NCI-H2029 (cell line): Measurements from ENCODE around the gene GIPC3.
"Not testable (repeated sequence)": the region's sequence is repeated elsewhere in the genome, so short reads cannot be mapped to it uniquely, and the experiment has no call there.

ENCODE experiments used
- DNase-seq: peaks from one replicate; lab custom pipeline; 2025; lab: John Stamatoyannopoulos, UW

The GIPC3 gene

DNA sequence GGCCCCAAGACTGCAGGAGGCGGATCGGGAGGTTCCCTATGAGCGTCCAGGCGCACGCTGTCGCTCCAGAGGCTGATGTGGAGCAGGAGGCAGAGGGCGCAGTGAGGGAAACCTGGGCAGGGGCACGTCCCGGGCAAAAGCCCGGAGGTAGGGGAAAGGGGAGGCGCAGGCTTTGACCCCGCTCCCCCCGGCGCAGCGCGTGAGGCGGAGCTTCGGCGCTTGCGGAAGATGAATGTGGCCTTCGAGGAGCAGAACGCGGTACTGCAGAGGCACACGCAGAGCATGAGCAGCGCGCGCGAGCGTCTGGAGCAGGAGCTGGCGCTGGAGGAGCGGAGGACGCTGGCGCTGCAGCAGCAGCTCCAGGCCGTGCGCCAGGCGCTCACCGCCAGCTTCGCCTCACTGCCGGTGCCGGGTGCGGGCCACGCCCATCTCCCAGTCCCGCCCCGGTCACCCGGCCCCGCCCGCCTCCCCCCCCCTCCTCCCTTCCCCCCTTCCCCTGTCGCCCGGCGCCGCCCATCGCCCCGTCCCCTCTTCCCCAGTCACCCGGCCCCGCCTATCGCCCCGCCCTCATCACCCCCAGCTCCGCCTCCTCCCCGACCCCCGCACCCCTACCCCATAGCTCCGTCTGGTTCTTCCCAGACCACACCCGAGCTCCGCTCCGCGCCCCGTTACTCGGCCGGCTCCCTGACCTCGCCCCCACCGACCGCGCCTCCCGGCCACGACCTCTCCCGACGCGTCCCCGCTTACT is 8.4 kb upstream of the GIPC3 start:
- no peak for DNase-seq

DNA sequence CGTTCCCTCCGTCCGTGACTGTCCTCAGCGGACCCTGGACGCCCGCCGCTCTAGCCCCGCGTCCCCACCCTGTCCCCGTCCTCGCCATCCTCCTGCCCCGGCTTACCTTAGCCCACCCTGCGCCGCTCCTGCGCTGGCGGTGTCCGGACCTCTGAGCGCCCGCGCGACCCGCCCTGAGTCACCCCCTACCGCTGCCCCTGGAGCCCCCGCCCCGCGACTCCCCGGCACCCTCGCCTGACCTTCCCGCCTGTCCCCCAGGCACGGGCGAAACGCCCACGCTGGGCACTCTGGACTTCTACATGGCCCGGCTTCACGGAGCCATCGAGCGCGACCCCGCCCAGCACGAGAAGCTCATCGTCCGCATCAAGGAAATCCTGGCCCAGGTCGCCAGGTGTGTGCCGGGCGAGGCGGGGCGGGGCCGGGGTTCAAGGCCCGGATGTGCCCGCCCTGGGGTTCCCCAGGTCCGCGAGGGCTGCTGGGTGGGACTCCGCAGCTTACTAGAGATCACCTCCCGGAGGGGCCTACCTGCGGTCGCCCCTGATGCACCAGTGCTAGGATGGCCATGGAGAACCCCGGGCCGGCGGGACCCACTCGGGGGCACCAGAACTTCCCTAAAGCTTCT is 7.4 kb upstream of the GIPC3 start:
- DNase-seq: no peak

DNA sequence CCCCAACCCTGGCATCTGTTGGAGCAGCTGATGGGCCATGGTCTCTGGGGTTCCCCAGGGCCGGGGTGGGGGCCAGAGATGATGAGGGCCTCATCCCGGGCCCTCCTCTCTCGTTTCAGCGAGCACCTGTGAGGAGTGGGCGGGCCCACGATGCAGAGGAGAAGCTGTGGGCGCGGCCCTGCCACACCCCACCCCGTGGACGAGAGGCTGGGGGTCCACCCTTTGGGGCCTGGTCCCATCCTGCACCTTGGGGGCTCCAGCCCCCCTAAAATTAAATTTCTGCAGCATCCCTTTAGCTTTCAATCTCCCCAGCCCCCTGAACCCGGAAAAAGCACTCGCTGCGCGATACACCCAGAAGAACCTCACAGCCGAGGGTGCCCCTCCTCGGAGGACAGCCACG is 6.9 kb upstream of the GIPC3 start:
- no peak for DNase-seq

DNA sequence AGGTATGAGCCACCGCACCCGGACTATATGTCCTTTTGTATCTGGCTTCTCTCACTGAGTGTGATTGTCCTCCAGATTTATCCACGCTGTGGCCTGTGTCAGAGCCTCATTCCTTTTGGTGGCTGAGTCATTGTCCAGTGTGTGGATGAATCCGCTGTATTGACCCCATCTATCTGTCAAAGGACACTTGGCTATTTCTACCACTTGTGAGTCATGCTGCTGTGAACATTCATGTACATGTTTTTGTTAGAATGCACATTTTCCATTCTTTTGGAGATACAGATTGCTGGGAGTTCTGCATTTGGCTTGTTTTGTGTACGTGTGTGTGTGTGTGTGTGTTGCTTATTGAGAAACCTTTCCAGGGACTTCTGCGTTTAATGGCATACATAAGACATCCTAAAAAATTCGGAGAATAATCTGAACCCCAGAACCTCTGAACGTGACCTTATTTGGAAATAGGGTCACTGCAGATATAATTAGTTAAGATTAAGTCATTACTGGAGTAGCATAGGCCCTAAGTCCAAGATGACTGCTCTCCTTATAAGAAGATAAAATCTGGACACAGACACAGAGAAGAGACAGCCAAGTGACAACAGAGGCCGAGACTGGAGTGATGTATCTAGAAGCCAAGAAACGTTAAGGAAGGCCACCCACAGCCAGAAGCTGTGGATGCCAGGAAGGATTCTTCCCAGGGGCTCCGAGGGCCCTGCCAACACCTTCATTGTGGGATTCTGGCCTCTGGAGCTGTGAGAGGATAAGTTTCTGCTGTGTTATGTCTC is 4.9 kb upstream of the GIPC3 start:
- DNase-seq: no peak

DNA sequence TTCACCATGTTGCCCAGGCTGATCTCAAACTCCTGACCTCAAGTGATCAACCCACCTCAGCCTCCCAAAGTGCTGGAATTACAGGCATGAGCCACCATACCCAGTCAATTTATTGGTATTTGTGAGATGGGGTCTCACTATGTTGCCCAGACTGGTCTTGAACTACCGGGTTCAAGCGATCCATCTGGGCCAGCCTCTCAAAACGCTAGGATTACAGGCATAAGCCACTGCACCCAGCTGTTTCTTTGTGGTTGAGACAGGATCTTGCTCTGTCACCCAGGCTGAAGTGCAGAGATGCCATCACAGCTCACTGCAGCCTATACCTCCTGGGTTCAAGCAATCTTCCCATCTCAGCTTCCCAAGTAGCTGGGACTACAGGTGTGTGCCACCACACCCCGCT is 3.5 kb upstream of the GIPC3 start:
- not testable (repeated sequence) for DNase-seq

DNA sequence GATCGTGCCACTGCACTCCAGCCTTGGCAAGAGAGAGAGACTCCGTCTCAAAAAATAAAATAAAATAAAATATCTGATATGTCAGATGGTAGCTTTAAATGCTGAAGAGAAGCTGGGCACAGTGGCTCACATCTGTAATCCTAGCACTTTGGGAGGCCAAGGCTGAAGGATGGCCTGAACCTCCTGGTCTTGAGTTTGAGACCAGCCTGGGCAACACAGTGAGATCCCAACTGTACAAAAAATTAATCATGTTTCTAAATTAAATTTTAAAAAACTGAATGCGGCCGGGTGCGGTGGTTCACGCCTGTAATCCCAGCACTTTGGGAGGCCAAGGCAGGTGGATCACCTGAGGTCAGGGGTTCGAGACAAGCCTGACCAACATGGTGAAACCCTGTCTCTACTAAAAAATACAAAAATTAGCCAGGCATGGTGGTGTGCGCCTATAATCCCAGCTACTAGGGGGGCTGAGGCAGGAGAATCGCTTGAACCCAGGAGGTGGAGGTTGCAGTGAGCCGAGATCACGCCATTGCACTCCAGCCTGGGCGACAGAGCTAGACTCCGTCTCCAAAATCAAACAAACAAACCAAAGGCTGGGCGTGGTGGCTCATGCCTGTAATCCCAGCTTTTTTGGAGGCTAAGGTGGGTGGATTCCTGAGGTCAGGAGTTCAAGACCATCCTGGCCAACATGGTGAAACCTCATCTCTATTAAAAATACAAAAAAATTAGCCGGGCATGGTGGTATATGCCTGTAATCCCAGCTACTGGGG is 1.1 kb upstream of the GIPC3 start:
- DNase-seq: not testable (repeated sequence)

DNA sequence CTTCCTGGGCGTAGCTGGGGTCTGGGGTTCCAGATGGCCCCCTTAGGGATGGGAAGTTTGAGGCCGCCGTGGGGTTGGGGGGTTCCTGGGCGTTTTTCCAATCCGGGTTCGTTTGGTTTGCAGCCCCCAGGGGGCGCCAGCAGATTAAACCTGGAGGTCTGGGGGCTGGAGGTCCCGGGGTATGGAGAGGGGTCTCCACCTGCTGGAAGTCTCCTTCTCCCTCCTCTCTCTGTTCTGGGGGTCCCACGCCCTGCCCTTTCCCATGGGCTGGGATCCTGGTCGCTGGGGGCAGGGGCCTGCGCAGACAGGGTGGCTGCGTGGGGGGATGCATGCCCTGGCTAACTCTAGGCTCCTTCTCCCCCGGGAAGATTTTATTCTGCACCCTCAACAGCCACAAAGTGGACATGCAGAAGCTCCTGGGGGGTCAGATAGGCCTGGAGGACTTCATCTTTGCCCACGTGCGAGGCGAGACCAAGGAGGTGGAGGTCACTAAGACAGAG is 899 bp downstream of the GIPC3 start:
- DNase-seq: no peak

DNA sequence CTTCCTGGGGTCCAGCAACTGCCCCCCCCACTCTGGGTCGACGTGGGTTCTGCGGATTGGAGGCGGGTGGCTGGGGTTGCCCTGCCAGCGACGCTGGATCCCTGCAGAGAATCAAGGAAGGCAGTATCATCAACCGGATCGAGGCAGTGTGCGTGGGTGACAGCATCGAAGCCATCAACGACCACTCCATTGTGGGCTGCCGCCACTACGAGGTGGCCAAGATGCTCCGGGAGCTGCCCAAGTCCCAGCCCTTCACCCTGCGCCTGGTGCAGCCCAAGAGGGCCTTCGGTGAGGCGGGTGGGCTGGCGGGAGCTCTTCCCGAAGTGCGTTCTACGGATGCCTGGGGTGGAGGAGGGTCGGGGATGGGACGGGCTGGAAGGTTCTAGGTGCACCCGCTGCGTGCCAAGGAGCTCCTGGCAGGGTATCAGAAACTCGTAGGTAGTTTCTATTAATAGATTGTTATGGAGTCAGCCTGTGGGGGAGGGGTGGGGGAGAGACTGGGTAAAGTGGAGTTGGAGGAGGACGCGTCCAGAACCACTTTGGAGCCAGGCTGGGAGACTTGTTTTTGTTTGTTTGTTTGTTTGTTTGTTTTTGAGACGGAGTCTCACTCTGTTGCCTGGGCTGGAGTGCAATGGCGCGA is 1.5 kb downstream of the GIPC3 start:
- peak; percentile 57 for DNase-seq

DNA sequence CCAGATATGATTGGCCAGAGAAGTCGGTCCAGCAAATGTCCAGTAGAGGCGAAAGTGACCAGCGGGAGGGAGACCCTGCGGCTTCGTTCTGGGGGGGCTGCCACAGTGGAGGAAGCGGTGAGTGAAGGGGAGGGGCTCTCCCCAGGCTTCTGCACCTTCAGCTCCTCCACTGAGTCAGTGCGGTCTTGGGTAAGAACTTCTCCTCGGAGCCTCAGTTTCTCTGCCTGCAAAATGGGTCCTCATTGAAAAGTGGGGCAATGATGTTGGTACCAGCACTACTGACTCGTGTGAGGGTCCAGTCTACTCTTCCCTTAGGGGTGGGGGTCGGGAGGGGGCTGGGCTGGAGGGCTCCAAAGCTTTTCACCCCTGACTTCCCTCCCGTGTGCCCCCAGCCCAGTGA is 4.2 kb downstream of the GIPC3 start:
- DNase-seq: no peak

DNA sequence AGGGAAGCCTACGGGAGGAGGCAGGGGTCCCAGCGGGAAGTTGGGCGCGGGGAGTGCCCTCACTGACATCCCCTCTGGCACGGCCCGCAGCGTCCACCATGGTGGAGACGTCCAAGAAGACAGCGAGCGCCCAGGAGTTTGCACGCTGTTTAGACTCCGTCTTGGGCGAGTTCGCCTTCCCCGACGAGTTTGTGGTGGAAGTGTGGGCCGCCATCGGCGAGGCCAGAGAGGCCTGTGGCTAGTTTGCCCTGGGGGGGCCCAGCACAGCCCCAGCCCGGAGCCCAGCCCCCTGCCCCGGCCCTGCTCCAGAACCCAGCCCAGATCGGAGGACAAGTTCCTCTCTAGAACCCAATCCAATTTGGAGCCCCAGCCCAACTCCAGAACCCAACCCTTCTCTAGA is 4.7 kb downstream of the GIPC3 start:
- no peak for DNase-seq

DNA sequence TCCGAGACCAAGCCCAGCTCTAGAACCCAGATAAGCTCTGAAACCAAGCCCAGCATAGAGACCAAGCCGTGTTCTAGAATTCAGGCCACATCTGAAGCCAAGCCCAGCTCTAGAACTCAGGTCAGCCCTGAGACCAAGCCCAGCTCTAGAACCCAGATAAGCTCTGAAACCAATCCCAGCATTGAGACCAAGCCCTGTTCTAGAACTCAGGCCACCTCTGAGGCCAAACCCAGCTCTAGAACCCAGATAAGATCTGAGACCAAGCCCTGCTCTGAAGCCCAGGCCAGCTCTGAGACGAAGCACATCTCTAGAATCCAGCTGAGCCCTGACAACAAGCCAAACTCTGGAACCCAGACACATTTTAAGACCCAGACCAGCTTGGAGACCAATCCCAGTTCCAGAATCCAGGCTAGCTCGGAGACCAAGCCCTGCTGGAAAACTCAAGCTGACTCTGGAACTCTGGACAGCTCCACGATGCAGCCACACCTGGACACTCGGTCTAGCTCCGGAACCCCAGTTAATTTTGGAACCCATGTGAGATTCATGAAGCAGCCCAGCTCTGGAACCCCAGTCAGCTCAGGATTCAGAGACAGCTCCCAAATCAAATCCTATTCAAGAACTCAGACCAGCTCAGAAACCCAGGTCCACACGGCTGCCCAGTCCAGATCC is 5.8 kb downstream of the GIPC3 start:
- no peak for DNase-seq

DNA sequence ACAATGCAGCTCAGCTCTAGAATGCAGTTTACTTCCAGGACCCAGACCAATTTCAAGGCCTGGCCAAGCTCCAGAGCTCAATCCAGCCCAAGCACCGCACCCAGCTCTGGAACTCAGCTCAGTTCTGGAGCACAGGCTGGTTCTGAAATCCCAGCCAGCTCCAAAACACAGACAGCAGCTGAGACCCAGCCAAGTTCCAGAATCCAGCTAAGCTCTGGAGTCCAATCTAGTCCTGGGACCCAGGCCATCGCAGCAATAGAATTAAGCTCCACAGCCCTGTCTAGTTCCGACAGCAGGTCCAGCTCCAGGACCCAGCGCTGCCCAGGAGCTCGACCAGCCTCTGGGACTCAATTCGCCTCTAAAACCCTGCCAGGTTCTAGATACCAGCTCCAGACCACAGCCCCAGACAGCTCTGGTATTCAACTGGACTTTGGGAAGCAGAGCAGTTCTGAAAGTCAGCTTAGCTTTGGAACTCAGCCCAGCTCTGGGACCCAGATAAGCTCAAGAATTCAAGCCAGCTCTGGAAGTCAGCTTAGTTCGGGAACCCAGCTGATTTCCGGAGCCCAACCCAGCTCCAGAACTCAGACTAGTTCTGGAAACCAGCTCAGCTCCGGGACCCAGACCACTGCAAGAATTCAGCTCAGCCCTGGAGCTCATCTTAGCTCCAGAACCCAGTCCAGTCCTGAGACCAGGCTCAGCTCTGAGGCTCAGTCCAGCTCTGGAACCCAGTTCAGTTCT is 6.8 kb downstream of the GIPC3 start:
- no peak for DNase-seq

DNA sequence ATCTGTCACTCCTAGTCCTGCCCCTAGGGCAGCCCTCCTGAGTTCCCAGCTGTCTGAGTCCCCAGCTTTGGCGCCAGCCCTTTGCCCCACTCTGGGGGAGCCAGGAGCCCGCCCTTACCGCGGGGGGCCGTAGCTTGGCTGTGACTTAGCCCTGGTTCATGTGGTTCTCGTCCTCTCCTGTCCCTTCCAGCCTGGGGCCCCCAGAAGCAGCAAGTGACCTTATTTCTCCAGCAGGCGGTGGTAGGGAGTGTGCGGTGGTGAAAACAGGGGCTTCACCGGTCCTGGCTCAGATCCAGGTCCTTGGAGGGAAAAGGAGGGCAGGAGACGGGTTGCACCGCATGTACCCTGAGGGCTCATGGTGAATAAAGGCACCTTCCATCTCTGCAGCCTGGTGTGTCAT is 7.9 kb downstream of the GIPC3 start:
- no peak for DNase-seq

DNA sequence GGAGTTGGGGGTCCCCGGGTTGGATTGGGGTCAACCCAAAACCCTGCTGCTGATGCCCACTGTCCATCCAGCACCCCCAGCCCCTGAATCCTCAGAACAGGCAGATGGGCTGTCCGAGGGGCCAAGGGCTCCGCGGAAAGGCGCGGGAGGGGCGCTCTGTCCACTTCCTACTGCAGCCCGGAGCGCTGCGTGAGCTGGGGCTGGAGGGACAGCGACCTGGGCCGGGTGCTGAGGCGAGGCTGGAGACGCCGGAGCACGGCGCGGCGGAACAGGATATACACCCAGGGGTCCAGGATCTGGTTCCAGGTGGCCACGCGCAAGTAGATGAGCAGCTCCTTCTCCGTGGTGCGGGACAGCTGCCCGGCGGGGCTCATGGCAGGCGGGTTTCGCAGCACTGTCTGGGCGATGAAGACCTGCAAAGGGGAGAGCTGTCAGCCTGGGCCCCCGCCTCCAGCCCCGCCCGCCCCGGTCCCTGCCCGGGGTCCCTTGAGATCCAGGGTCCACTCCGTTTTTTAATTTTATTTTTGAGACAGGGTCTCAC is 10.3 kb downstream of the GIPC3 start:
- no peak for DNase-seq

DNA sequence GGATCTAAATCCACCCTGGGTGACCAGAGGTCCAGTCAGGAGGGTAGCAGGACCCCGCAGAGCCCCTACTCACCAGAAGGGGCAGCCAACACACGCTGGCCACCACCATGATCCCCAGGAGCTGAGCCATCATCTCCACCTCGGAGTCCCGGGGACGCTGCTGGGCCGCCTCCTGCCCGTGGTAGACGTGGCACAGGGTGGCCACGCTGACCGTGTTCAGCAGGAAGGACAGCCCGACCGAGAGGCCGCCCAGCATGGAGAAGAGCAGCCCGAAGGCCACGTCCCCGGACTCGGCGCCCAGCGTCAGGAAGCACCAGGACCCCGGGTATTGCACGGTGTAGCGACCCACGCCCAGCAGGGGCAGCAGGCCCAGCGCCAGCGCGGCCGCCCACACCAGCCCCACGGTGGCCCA is 14.5 kb downstream of the GIPC3 start:
- no peak for DNase-seq

DNA sequence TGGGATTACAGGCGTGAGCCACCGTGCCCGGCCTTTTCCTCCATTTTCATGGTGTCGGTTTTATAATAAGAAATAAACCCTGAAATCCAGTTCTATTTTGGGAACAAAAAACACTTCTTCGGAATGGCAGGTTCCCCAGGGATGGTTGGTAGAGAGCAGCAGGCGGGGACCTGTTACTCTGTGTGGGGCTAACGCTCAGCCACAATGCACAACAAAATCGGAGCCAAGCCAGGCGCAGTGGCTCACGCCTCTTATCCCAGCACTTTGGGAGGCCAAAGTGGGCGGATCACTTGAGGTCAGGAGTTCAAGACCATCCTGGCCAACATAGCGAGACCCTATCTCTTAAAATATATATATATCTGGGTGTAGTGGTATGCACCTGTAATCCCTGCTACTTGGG is 15.7 kb downstream of the GIPC3 start:
- no peak for DNase-seq

DNA sequence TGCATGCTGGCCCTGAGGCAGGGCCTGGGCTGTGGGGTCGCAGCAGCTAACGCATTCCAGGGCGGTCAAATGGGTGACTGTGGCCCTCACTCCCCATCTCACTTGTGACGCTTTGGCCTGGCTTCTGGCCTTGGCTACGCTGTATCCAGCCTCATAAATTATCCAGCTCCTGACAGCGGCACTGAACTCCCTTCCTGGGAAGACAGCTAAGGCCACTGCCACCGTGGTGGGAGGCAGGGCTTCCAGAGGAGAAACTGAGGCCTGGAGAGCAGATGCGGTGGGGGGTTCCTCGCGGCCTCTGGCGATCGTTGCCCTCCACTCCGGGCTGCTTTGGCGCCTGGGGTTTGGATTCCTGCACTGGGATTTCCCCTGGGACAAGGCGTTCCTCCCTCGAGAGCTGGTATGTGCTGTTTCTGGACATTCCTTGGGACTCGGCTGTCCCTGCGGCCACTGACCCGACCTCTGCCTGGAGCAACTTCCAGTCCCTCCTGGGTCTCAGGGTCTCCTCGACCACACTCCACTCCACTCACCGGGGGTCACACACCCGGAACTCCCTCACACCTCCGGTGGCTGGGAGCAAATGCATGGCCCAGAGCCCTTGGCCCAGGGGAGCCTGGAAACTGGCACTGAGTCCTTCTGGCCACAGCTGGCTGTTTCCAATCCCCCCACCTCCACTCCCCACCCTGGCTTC is 18.0 kb downstream of the GIPC3 start:
- no peak for DNase-seq

DNA sequence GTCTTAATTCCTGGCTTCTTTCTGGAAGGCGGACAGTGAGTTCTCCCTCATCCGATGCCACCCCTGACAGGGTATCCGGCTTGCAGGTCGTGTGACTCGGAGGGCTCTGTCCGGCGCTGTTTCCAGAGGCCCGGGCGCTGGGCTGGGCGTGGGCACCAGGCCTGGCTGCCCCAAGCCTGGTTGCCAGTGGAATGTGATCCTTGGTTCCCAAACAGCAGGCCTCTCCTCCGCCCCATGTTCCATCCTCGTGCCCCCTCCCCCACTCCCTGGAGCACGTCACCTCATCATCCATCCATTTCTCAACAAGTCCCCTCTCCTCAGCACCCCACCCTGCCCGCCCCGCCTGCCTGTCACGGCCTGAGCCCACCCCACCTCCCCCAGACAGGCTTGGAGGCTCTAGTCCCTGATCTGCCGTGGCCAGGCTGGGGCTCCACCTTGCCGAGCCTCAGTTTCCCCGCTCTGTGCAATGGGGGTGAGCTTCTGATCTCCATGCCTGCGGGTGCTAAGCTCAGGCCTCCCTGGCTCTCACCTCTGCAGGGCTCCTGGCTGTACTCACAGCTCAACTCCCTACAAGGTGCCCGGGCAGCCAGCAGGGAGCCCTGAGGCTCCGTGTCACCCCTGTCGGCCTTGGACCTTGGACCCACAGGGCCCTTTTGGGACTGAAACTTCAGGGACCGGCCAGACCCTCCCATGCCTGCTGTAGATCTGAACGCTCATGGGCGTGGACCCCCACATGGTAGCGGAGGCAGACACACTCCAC is 19.1 kb downstream of the GIPC3 start:
- DNase-seq: no peak

DNA sequence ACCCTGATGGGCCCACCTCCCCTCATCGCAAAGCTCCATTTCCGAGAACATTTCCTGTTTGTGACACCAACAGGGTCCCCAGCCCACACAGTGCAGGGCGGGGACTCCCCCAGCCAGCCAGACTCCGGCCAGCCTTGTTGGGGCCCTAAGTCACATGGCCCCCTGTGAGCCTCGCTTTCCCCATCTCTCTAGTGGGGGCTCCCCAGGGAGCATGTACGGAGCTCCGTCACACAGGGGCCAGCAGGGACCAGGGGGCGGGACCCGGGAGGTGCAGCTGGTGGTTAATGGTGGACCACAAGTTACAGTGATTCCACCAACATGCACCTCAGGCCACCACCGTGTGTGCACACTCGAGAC is 19.7 kb downstream of the GIPC3 start:
- no peak for DNase-seq
